ENCODE results near the gene CCDC177.

DNA sequence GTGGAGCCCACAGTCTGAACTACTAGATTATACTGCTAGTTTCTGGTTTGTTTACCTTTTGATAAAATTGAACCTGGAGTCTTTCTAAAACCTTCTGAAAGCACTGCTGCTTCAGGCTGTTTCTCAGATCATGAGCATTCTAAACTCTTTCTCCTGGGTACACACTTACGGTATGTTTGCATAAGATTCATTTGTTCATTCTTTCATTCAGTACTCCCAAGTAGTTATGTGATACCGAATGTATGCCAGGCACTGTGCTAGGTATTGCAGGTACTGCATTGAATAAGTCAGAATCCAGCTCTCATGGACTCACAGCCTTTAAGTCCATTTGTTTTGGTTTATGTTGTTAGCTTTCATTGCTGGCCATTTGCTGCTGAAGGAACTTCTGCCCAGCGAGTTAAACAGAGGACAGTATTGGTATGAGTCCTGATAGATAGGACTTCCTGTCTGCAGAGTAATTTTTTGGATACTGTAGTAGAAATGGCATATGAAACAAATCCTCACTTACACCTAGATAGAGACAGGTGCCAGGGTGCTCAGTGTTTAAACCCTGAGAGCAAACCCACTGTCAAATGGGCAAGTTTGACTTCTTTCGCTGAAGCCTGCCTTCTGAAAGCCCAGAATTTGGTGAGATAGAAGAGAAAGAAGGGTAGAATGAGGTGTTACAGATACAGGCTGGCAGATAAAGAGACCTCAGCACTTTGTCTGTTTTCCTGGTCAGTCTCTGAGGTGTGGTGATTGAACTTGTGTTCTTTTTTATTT, 38.8 kb upstream of the CCDC177 start:
- TF ChIP-seq, protein P1, sequence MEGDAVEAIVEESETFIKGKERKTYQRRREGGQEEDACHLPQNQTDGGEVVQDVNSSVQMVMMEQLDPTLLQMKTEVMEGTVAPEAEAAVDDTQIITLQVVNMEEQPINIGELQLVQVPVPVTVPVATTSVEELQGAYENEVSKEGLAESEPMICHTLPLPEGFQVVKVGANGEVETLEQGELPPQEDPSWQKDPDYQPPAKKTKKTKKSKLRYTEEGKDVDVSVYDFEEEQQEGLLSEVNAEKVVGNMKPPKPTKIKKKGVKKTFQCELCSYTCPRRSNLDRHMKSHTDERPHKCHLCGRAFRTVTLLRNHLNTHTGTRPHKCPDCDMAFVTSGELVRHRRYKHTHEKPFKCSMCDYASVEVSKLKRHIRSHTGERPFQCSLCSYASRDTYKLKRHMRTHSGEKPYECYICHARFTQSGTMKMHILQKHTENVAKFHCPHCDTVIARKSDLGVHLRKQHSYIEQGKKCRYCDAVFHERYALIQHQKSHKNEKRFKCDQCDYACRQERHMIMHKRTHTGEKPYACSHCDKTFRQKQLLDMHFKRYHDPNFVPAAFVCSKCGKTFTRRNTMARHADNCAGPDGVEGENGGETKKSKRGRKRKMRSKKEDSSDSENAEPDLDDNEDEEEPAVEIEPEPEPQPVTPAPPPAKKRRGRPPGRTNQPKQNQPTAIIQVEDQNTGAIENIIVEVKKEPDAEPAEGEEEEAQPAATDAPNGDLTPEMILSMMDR (IDR thresholded peaks at IDR 0.05; ENCODE audit: insufficient read depth, low read length), result no peak
- no peak for TF ChIP-seq POLR2AphosphoS5 (IDR thresholded peaks at IDR 0.05; ENCODE audit: low read depth)
- TF ChIP-seq REST (IDR thresholded peaks at IDR 0.05; ENCODE audit: insufficient replicate concordance, low read depth), result no peak

Data from HL-60 (cell line).